B cell (primary cell): ENCODE results near the gene KLC4. TPM values are rescaled to one million over a fixed set of nuclear protein-coding genes. Genes with fewer than 3 reads are reported as not detected.

Experiments
- ATAC-seq: fragments of 200-7000 bp; cut with Tn5 transposase; one replicate; pipeline ENCODE4 v1.10.0; 2021; ENCODE audit warnings: low read depth, mild to moderate bottlenecking, moderate number of reproducible peaks, moderate library complexity
- CTCF ChIA-PET: fragments of 350-600 bp; sonication (Branson Sonifier 250); formaldehyde crosslinking; loops from one replicate; lab custom pipeline; 2021; ENCODE audit warnings: antibody characterized with exemption, inconsistent platforms; lab: Charles Lee
- POLR2A ChIA-PET: fragments of 350-600 bp; sonication (Branson Sonifier 250); formaldehyde crosslinking; loops from one replicate; lab custom pipeline; 2021; ENCODE audit warnings: antibody characterized with exemption; lab: Charles Lee
- DNase-seq: peaks from one replicate; pipeline ENCODE4 v3.0.0; 2013
- H2AFZ ChIP-seq: 2 replicates; pipeline ENCODE4 v1.6.1; 2012; ENCODE audit warnings: mild to moderate bottlenecking, low read depth, low read length; ENCODE audit not compliant: insufficient read depth, poor library complexity, severe bottlenecking
- H3K27ac ChIP-seq, 2 donors: 1 replicate in 1 of 2; 2 replicates in 1 of 2; pipeline ENCODE4 v1.5.1; 2012 to 2013; ENCODE audit warnings: low read length in 2 of 2, mild to moderate bottlenecking in 2 of 2, moderate library complexity in 1 of 2
- H3K27me3 ChIP-seq, 4 experiments: fragments of 200-600 bp in 1 of 4; sonication (generic) in 1 of 4; replicated peaks in 1 of 4; 1 replicate in 2 of 4; 2 replicates in 2 of 4; pipeline versions ENCODE4 v1.6.1 to v1.7.0; 2013 to 2016; ENCODE audit warnings: low read length in 3 of 4, mild to moderate bottlenecking in 2 of 4, mixed read lengths in 1 of 4, moderate library complexity in 1 of 4; ENCODE audit not compliant: insufficient read depth in 4 of 4, control insufficient read depth in 3 of 4; ENCODE audit errors: control extremely low read depth in 1 of 4
- H3K36me3 ChIP-seq, 2 experiments: replicated peaks in 1 of 2; 1 replicate in 1 of 2; 2 replicates in 1 of 2; pipeline versions ENCODE4 v1.6.1 to v1.7.1; 2013; ENCODE audit warnings: low read length in 1 of 2; ENCODE audit not compliant: insufficient read depth in 2 of 2, control insufficient read depth in 1 of 2; ENCODE audit errors: control extremely low read depth in 1 of 2, extremely low read depth in 1 of 2
- H3K4me1 ChIP-seq, 2 donors: fragments of 200-600 bp in 1 of 2; sonication (generic) in 1 of 2; 1 replicate in 1 of 2; 2 replicates in 1 of 2; pipeline versions ENCODE4 v1.5.1 to v1.6.1; 2013 to 2017; ENCODE audit warnings: low read length in 2 of 2; ENCODE audit not compliant: control insufficient read depth in 2 of 2, insufficient read depth in 2 of 2
- H3K4me2 ChIP-seq: replicated peaks from 2 replicates; pipeline ENCODE3; 2012; ENCODE audit warnings: mild to moderate bottlenecking, low read depth, low read length; ENCODE audit not compliant: poor library complexity, severe bottlenecking
- H3K4me3 ChIP-seq, 5 experiments: fragments of 200-600 bp in 1 of 5; sonication (generic) in 1 of 5; 1 replicate in 3 of 5; 2 replicates in 2 of 5; pipeline versions ENCODE4 v1.5.1 to v1.7.0; 2011 to 2016; ENCODE audit warnings: low read length in 4 of 5, mild to moderate bottlenecking in 4 of 5, low read depth in 2 of 5, control low read depth in 1 of 5, moderate library complexity in 1 of 5; ENCODE audit not compliant: insufficient read depth in 1 of 5; ENCODE audit errors: control extremely low read depth in 1 of 5, extremely low read depth in 1 of 5
- H3K79me2 ChIP-seq: fragments of 200-600 bp; sonication (generic); one replicate; pipeline ENCODE4 v1.6.0; 2016; ENCODE audit warnings: low read length; ENCODE audit not compliant: control insufficient read depth, insufficient read depth
- H3K9ac ChIP-seq: fragments of 200-600 bp; sonication (generic); 2 replicates; pipeline ENCODE4 v1.6.1; 2017; ENCODE audit warnings: mild to moderate bottlenecking, low read length, moderate library complexity
- H3K9me3 ChIP-seq, 3 donors: one replicate each; pipeline versions ENCODE4 v1.6.1 to v1.7.1; 2013; ENCODE audit warnings: low read length in 2 of 3; ENCODE audit not compliant: control insufficient read depth in 2 of 3, insufficient read depth in 1 of 3; ENCODE audit errors: control extremely low read depth in 1 of 3
- H4K20me1 ChIP-seq: 2 replicates; pipeline ENCODE4 v1.6.0; 2012; ENCODE audit warnings: mild to moderate bottlenecking, low read length; ENCODE audit not compliant: insufficient read depth, control insufficient read depth, poor library complexity, severe bottlenecking
- H3K27ac Mint-ChIP-seq: one replicate; pipeline ENCODE4 v1.8.0; 2021; ENCODE audit warnings: mixed read lengths
- H3K27me3 Mint-ChIP-seq: one replicate; pipeline ENCODE4 v1.8.0; 2021; ENCODE audit warnings: mixed read lengths
- H3K4me1 Mint-ChIP-seq: one replicate; pipeline ENCODE4 v1.8.0; 2021; ENCODE audit warnings: mixed read lengths
- H3K4me3 Mint-ChIP-seq: one replicate; pipeline ENCODE4 v1.8.0; 2021; ENCODE audit warnings: mixed read lengths
- H3K9me3 Mint-ChIP-seq: one replicate; pipeline ENCODE4 v1.8.0; 2022; ENCODE audit warnings: mixed read lengths; ENCODE audit not compliant: insufficient read depth
- CTCF ChIP-seq: fragments of 200-600 bp; IDR thresholded peaks from one replicate; pipeline ENCODE4 v1.8.0; 2022; ENCODE audit warnings: antibody characterized with exemption, mild to moderate bottlenecking
- EZH2 ChIP-seq: IDR thresholded peaks from 2 replicates; pipeline ENCODE4 v1.6.1; 2012; ENCODE audit warnings: borderline replicate concordance, low read depth, mild to moderate bottlenecking, moderate library complexity, low read length; ENCODE audit not compliant: insufficient read depth, poor library complexity, severe bottlenecking
- WGBS: methylation state at CpG from one replicate; pipeline ENCODE4 v1.1.5; 2013; ENCODE audit warnings: missing lambda C conversion rate; ENCODE audit not compliant: insufficient coverage; 5-methylcytosine and 5-hydroxymethylcytosine counted together
- intact Hi-C: fragments of 100-400 bp; cut with micrococcal nuclease; formaldehyde crosslinking; loops from one replicate; pipeline ENCODE4 v1.10.0; 2022
- polyA plus RNA-seq: library from polyadenylated mRNA; depleted of rRNA; stranded (reverse); fragments of >200 nt; gene quantifications from 2 replicates; pipeline ENCODE4 v1.2.3, GENCODE V29; 2012
- total RNA-seq, 2 donors: library from RNA; stranded (reverse); fragments of 120-200 nt in 1 of 2; gene quantifications; 1 replicate in 1 of 2; 2 replicates in 1 of 2; pipeline versions ENCODE4 v1.2.3 to v1.2.4, GENCODE V29; 2013 to 2022

KLC4 gene
- total and polyA plus RNA-seq, 2 donors (not counting 1 experiment from before 2014, with no cell fraction given), result 30.6 to 52.7 TPM

- H3K9me3 Mint-ChIP-seq, result no peaks in the 10 kb centered on the region
- H4K20me1 ChIP-seq, result no peaks in the 10 kb centered on the region
- no peak overlapping the region for H3K4me3 Mint-ChIP-seq
- no peak overlapping the region for H3K9ac ChIP-seq
- H3K79me2 ChIP-seq, result no peaks in the 10 kb centered on the region
- intact Hi-C loops, result no loop called here
- ChIA-PET CTCF (no interaction called here), POLR2A (interaction anchor here (0.6 kb wide), 1 partner anchor 1503 kb away, joined by 3 read pairs; no protein-coding TSS in a partner anchor)
- no peaks in the 10 kb centered on the region for H3K27me3 Mint-ChIP-seq
- H3K4me2 ChIP-seq, result no peak overlapping the region
- no peaks in the 10 kb centered on the region for H3K27me3 ChIP-seq
- no peaks in the 10 kb centered on the region for H3K4me1 Mint-ChIP-seq
- H3K4me3 ChIP-seq, result no peak overlapping the region
- H3K27ac ChIP-seq, result no peak overlapping the region
- no peak for ATAC-seq
- no peaks in the 10 kb centered on the region for H3K4me1 ChIP-seq
- no peak overlapping the region for H3K27ac Mint-ChIP-seq
- TF ChIP-seq CTCF (no peak), EZH2 (no peak)
- H3K36me3 ChIP-seq, result peaks cover 0 to 37% of the 10 kb centered on the region in 2 experiments
- H3K9me3 ChIP-seq, result no peaks in the 10 kb centered on the region
- no peak for DNase-seq
- H2AFZ ChIP-seq, result no peak overlapping the region
- 92% methylated on average over 1 of the region's 4 CpGs for WGBS
Observed at GRCh38 chr6:43032326-43032725, 27.1 kb upstream of the KLC4 start.

- CTCF ChIA-PET, result no interaction called here
- intact Hi-C loops, result no loop called here
- H3K27me3 Mint-ChIP-seq, result no peaks in the 10 kb centered on the region
- no peak overlapping the region for H3K9ac ChIP-seq
- H3K9me3 Mint-ChIP-seq, result no peaks in the 10 kb centered on the region
- POLR2A ChIA-PET, result interaction anchor here (1.1 kb wide), 1 partner anchor 13 kb away, joined by 4 read pairs; the partner anchor contains the start of gene RRP36
- DNase-seq (no peak), ATAC-seq (no peak)
- no peak overlapping the region for H3K4me3 Mint-ChIP-seq
- H3K36me3 ChIP-seq, result peaks cover 0 to 37% of the 10 kb centered on the region in 2 experiments
- no peaks in the 10 kb centered on the region for H3K79me2 ChIP-seq
- H3K27ac Mint-ChIP-seq, result no peak overlapping the region
- no peaks in the 10 kb centered on the region for H3K4me1 Mint-ChIP-seq
- H2AFZ ChIP-seq, result no peak overlapping the region
- no peak for TF ChIP-seq EZH2
- TF ChIP-seq CTCF, result no peak
- no peaks in the 10 kb centered on the region for H3K9me3 ChIP-seq
- no peaks in the 10 kb centered on the region for H3K4me1 ChIP-seq
- no peaks in the 10 kb centered on the region for H3K27me3 ChIP-seq
- H4K20me1 ChIP-seq, result no peaks in the 10 kb centered on the region
- H3K4me2 ChIP-seq, result no peak overlapping the region
- no peak overlapping the region for H3K27ac ChIP-seq
- no peak overlapping the region for H3K4me3 ChIP-seq
- 100% methylated on average over 1 of the region's 2 CpGs for WGBS
Observed at GRCh38 chr6:43033496-43034189, 25.8 kb upstream of the KLC4 start.
